Parathyroid adenoma (tissue), 2 donors: ENCODE results near the gene CTNNAL1.

ENCODE experiments used
- H2AFZ ChIP-seq: fragments of 300-600 bp; sonication (generic); one replicate; pipeline ENCODE4 v1.7.0; 2017; ENCODE audit warnings: antibody characterized with exemption, mild to moderate bottlenecking
- H3K27ac ChIP-seq: fragments of 300-600 bp; sonication (generic); one replicate; pipeline ENCODE4 v1.7.0; 2017
- H3K27me3 ChIP-seq: fragments of 300-600 bp; sonication (generic); one replicate; pipeline ENCODE4 v1.7.0; 2017; ENCODE audit warnings: low read length; ENCODE audit not compliant: control insufficient read depth, insufficient read depth
- H3K36me3 ChIP-seq: fragments of 300-600 bp; sonication (generic); one replicate; pipeline ENCODE4 v1.7.0; 2017; ENCODE audit warnings: low read length; ENCODE audit not compliant: control insufficient read depth, insufficient read depth
- H3K4me1 ChIP-seq: fragments of 300-600 bp; sonication (generic); one replicate; pipeline ENCODE4 v1.7.0; 2017; ENCODE audit warnings: control low read depth
- H3K4me2 ChIP-seq: fragments of 300-600 bp; sonication (generic); one replicate; pipeline ENCODE4 v1.7.0; 2017; ENCODE audit warnings: low read length
- H3K4me3 ChIP-seq: fragments of 300-600 bp; sonication (generic); one replicate; pipeline ENCODE4 v1.7.0; 2017; ENCODE audit warnings: low read depth, low read length
- H3K79me2 ChIP-seq: fragments of 300-600 bp; sonication (generic); one replicate; pipeline ENCODE4 v1.7.0; 2017; ENCODE audit warnings: control low read depth
- H3K9ac ChIP-seq: fragments of 300-600 bp; sonication (generic); one replicate; pipeline ENCODE4 v1.7.0; 2017; ENCODE audit warnings: mild to moderate bottlenecking
- H3K9me3 ChIP-seq: fragments of 300-600 bp; sonication (generic); one replicate; pipeline ENCODE4 v1.7.0; 2017; ENCODE audit warnings: low read length; ENCODE audit not compliant: control insufficient read depth
- CTCF ChIP-seq: fragments of 300-600 bp; sonication (generic); IDR thresholded peaks from one replicate; pipeline ENCODE4 v1.7.0; 2017; ENCODE audit warnings: antibody characterized with exemption, mild to moderate bottlenecking
- donor health status: primary hyperparathyroidism.

CTNNAL1 gene

GRCh38 chr9:109011231-109011671 lies 2.0 kb downstream of the CTNNAL1 start:
- no peak for TF ChIP-seq CTCF
- Histone ChIP-seq H2AFZ (no peak overlapping the region), H3K9ac (no peak overlapping the region), H3K27me3 (no peaks in the 10 kb centered on the region), H3K4me2 (peak overlapping the region; percentile 96), H3K9me3 (no peaks in the 10 kb centered on the region), H3K4me3 (peak overlapping the region; percentile 75), H3K36me3 (no peaks in the 10 kb centered on the region), H3K79me2 (no peaks in the 10 kb centered on the region), H3K27ac (no peak overlapping the region), H3K4me1 (peaks cover 4% of the 10 kb centered on the region)

GRCh38 chr9:109010746-109011145 lies 2.6 kb downstream of the CTNNAL1 start:
- H3K79me2 ChIP-seq, result no peaks in the 10 kb centered on the region
- peak overlapping the region; percentile 5 for H3K4me2 ChIP-seq
- H2AFZ ChIP-seq, result no peak overlapping the region
- no peak overlapping the region for H3K27ac ChIP-seq
- no peaks in the 10 kb centered on the region for H3K9me3 ChIP-seq
- no peak overlapping the region for H3K9ac ChIP-seq
- H3K4me3 ChIP-seq, result peak overlapping the region; percentile 75
- TF ChIP-seq CTCF, result no peak
- no peaks in the 10 kb centered on the region for H3K36me3 ChIP-seq
- H3K27me3 ChIP-seq, result no peaks in the 10 kb centered on the region
- H3K4me1 ChIP-seq, result peaks cover 4% of the 10 kb centered on the region

GRCh38 chr9:109005678-109006077 lies 7.6 kb downstream of the CTNNAL1 start:
- Histone ChIP-seq H3K9ac (no peak overlapping the region), H3K79me2 (peaks cover 8% of the 10 kb centered on the region), H3K9me3 (no peaks in the 10 kb centered on the region), H3K36me3 (no peaks in the 10 kb centered on the region), H3K4me2 (no peak overlapping the region), H3K27ac (no peak overlapping the region), H3K4me1 (no peaks in the 10 kb centered on the region), H2AFZ (no peak overlapping the region), H3K27me3 (no peaks in the 10 kb centered on the region), H3K4me3 (no peak overlapping the region)
- no peak for TF ChIP-seq CTCF

- no peak for TF ChIP-seq CTCF
- H3K4me3 ChIP-seq, result no peak overlapping the region
- no peak overlapping the region for H2AFZ ChIP-seq
Measured at GRCh38 chr9:109003116-109003515, 10.2 kb downstream of the CTNNAL1 start.

GRCh38 chr9:109002141-109002540 lies 11.2 kb downstream of the CTNNAL1 start:
- H3K4me2 ChIP-seq, result no peak overlapping the region
- H3K79me2 ChIP-seq, result peaks cover 8% of the 10 kb centered on the region
- H3K36me3 ChIP-seq, result no peaks in the 10 kb centered on the region
- no peak overlapping the region for H3K27ac ChIP-seq
- H3K4me3 ChIP-seq, result no peak overlapping the region
- no peak overlapping the region for H3K9ac ChIP-seq
- H3K4me1 ChIP-seq, result no peaks in the 10 kb centered on the region
- no peak for TF ChIP-seq CTCF
- H3K9me3 ChIP-seq, result no peaks in the 10 kb centered on the region
- no peak overlapping the region for H2AFZ ChIP-seq
- no peaks in the 10 kb centered on the region for H3K27me3 ChIP-seq

More at GRCh38 chr9:109003116-109003515, 10.2 kb downstream of the CTNNAL1 start:
- H3K27ac ChIP-seq, result no peak overlapping the region
- no peaks in the 10 kb centered on the region for H3K4me1 ChIP-seq
- no peaks in the 10 kb centered on the region for H3K27me3 ChIP-seq
- H3K9me3 ChIP-seq, result no peaks in the 10 kb centered on the region
- no peak overlapping the region for H3K4me2 ChIP-seq
- H3K9ac ChIP-seq, result no peak overlapping the region
- peaks cover 8% of the 10 kb centered on the region for H3K79me2 ChIP-seq
- H3K36me3 ChIP-seq, result no peaks in the 10 kb centered on the region
